Measurements from ENCODE around the gene OR6S1. TPM values are rescaled to one million over a fixed set of nuclear protein-coding genes. Genes with fewer than 3 reads are reported as not detected.

Gene OR6S1
- total RNA-seq, 2 experiments from 2014 or later: not detected

DNA sequence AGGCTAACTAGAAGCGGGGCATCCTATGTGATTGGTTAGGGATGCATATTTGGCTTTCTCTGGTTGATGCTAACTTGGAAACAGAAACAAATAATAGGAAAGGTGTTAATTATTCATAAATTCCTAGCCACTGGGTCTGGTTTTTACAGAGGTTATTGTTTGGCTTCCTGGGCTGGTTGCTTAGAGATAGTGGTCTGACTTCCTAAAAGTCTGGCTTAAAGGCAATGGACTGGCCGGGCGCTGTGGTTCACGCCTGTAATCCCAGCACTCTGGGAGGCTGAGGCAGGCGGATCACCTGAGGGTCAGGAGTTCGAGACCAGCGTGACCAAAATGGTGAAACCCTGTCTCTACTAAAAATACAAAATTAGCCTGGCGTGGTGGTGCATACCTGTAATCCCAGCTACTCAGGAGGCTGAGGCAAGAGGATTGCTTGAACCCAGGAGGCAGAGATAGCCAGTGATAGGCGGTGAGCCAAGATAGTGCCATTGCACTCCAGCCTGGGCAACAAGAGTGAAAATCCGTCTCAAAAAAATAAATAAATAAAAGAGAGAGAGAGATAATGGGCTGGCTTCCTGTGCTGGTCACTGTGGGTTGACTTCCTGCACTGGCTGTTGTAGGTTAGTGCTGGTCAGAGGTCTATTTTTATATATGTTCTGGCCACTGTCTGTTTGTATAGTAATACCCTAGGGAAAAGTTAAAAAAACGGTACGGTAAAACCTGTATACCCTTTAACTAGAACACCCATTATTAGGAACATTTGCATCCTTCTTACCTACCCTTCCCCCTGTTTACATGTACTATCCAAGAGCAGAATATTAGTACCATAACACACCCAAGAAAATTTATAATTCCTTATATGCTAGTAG is 24.1 kb downstream of the OR6S1 start:
- Mint-ChIP-seq H3K36me3 (ENCODE audit: low read depth) (no peaks in the 10 kb centered on the region), H3K4me3 (no peak overlapping the region), H3K9me3 (ENCODE audit: low read depth) (peaks cover 2% of the 10 kb centered on the region), H3K4me1 (peaks cover 8% of the 10 kb centered on the region), H3K27ac (no peak overlapping the region), H3K27me3 (peaks cover 4% of the 10 kb centered on the region)
- intact Hi-C loops (cut with DNase I, micrococcal nuclease): no loop called here
- ATAC-seq (no peak), DNase-seq (no peak)
- ChIA-PET CTCF (interaction anchor here (1.2 kb wide), 1 partner anchor 71 kb away, joined by 3 read pairs; the partner anchor contains the start of gene ANG), POLR2A (no interaction called here)

DNA sequence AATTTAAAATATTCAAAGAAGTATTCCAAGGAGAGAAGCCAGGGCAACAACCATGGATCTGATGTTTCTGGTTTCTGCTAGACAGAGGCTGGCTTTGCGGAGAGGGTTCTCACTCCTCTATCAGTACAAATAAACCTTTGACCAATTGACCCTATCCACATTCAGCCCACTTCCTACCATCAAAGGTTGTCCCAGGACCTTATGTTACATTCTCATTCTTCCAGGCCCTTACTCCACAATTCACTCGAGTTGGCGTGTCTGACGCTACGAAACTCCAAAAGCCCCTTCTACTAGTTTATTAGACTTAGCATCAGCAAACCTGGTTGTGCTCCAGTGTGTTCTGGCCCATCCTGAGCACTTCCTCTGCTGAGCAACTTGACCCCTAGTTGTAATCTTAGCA is 25.5 kb downstream of the OR6S1 start:
- CTCF ChIA-PET: interaction anchor here (0.7 kb wide), 1 partner anchor 286 kb away, joined by 4 read pairs; no protein-coding TSS in a partner anchor

GRCh38 chr14:20614038-20614840 is 27.3 kb downstream of the OR6S1 start:
- Mint-ChIP-seq H3K4me3 (no peak overlapping the region), H3K36me3 (ENCODE audit: low read depth) (no peaks in the 10 kb centered on the region), H3K27me3 (peaks cover 2% of the 10 kb centered on the region), H3K4me1 (peaks cover 8% of the 10 kb centered on the region), H3K9me3 (ENCODE audit: low read depth) (no peaks in the 10 kb centered on the region), H3K27ac (no peak overlapping the region)
- POLR2A ChIA-PET: interaction anchor here (0.7 to 1.8 kb wide), 6 partner anchors 12 to 271 kb away, joined by 3 to 8 read pairs (median 5); partner anchors contain the start of genes PARP2 and PNP
- DNase-seq: peak; percentile 42
- CTCF ChIA-PET: interaction anchor here (0.6 to 3.1 kb wide), 17 partner anchors 10 to 288 kb away, joined by 3 to 34 read pairs (median 4); partner anchors contain the start of genes ANG and RNASE4
- intact Hi-C loops (cut with DNase I, micrococcal nuclease): loop anchor here in 1 of 2 experiments (5.0 kb wide), 1 partner anchor 147 kb away; the partner anchor contains the start of gene PNP
- ATAC-seq: peak; percentile 6

More for the DNA sequence above, 25.5 kb downstream of the OR6S1 start:
- H3K4me3 Mint-ChIP-seq: no peak overlapping the region
- no peak for ATAC-seq
- POLR2A ChIA-PET: no interaction called here
- H3K9me3 Mint-ChIP-seq (ENCODE audit: low read depth): no peaks in the 10 kb centered on the region
- H3K27me3 Mint-ChIP-seq: peaks cover 2% of the 10 kb centered on the region
- no peak overlapping the region for H3K27ac Mint-ChIP-seq
- intact Hi-C loops (cut with DNase I, micrococcal nuclease): no loop called here
- no peak for DNase-seq
- H3K4me1 Mint-ChIP-seq: peaks cover 8% of the 10 kb centered on the region
- no peaks in the 10 kb centered on the region for H3K36me3 Mint-ChIP-seq (ENCODE audit: low read depth)

- CTCF ChIA-PET: interaction anchor here (0.6 to 3.1 kb wide), 22 partner anchors 10 to 358 kb away, joined by 3 to 34 read pairs (median 4); partner anchors contain the start of genes ANG, APEX1, PARP2 and RNASE4
- ATAC-seq: peak; percentile 87
- POLR2A ChIA-PET: interaction anchor here (0.7 to 1.8 kb wide), 7 partner anchors 13 to 270 kb away, joined by 3 to 8 read pairs (median 5); partner anchors contain the start of genes APEX1, PARP2 and PNP
These were observed 28.1 kb downstream of the OR6S1 start for GRCh38 chr14:20613094-20614037.

DNA sequence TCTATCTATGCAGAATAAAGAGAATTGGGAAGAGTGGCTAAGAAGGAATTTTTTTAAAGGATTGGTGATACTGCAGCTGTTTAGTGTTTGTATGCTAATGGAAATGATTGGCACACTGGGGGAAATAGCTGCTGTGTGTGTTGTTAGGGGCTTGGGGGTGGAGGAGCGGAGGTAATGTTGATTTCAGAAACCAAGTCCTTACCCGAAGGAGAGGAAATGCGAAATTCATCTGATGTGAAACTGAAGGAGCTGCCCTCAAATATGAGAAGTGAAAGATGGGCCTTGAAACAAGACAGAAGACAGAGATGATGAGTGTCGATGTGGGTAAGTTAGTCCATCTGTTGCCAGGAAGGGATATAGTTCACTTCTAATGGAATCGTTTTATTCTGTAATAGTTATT is 29.1 kb downstream of the OR6S1 start:
- ATAC-seq (no peak), DNase-seq (no peak)
- intact Hi-C loops (cut with DNase I, micrococcal nuclease): loop anchor here in 1 of 2 experiments (2.0 to 5.0 kb wide), 3 partner anchors 40 to 200 kb away; partner anchors contain the start of genes PNP and TEP1
- Mint-ChIP-seq H3K27me3 (no peaks in the 10 kb centered on the region), H3K4me1 (peaks cover 2% of the 10 kb centered on the region), H3K4me3 (no peak overlapping the region), H3K27ac (no peak overlapping the region), H3K36me3 (ENCODE audit: low read depth) (no peaks in the 10 kb centered on the region), H3K9me3 (ENCODE audit: low read depth) (no peaks in the 10 kb centered on the region)
- ChIA-PET CTCF (interaction anchor here (0.7 to 3.1 kb wide), 11 partner anchors 19 to 359 kb away, joined by 3 to 34 read pairs (median 5); partner anchors contain the start of genes APEX1, PARP2 and RNASE4), POLR2A (interaction anchor here (1.7 to 1.8 kb wide), 2 partner anchors 14 to 269 kb away, joined by 5 to 8 read pairs; partner anchors contain the start of gene PARP2)

More at GRCh38 chr14:20613094-20614037, 28.1 kb downstream of the OR6S1 start:
- peak; percentile 91 for DNase-seq
- Mint-ChIP-seq H3K4me3 (no peak overlapping the region), H3K9me3 (ENCODE audit: low read depth) (no peaks in the 10 kb centered on the region), H3K36me3 (ENCODE audit: low read depth) (no peaks in the 10 kb centered on the region), H3K27me3 (no peaks in the 10 kb centered on the region), H3K27ac (no peak overlapping the region), H3K4me1 (peaks cover 8% of the 10 kb centered on the region)
- intact Hi-C loops (cut with DNase I, micrococcal nuclease): loop anchor here (1.0 to 5.0 kb wide), 17 partner anchors 12 to 286 kb away; partner anchors contain the start of genes PARP2 (in 2 of the 2), PNP (in 2 of the 2), TEP1 (in 2 of the 2) and APEX1 (in 1 of the 2)

DNA sequence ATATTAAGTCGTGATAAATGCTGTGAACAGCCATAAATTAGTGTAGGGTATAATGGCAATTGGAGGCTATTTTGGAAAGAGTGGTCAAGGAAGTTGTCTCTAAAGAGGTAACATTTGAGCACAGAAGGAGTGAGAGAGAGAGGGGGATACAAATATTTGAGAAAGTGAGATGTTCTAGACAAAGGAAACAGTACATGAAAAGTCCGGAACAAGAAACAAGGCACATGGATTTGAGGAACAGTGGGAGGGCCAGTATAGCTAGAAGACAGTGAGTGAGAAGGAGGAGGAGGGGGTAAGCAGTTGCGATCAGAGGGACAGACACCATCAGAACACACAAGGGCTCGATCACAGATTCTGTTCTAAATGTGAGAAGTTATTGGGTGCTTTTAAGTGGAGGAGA is 30.2 kb downstream of the OR6S1 start:
- DNase-seq (no peak), ATAC-seq (no peak)
- no peak overlapping the region for H3K4me3 Mint-ChIP-seq
- H3K27me3 Mint-ChIP-seq: no peaks in the 10 kb centered on the region
- no peak overlapping the region for H3K27ac Mint-ChIP-seq
- ChIA-PET CTCF (interaction anchor here (0.9 to 5.0 kb wide), 6 partner anchors 52 to 304 kb away, joined by 4 to 61 read pairs (median 8); partner anchors contain the start of genes PARP2 and RNASE4), POLR2A (no interaction called here)
- peaks cover 5% of the 10 kb centered on the region for H3K4me1 Mint-ChIP-seq
- intact Hi-C loops (cut with DNase I, micrococcal nuclease): loop anchor here (2.0 to 5.0 kb wide), 2 partner anchors 144 to 210 kb away; partner anchors contain the start of gene PNP (in 1 of the 2)
- H3K9me3 Mint-ChIP-seq (ENCODE audit: low read depth): no peaks in the 10 kb centered on the region
- no peaks in the 10 kb centered on the region for H3K36me3 Mint-ChIP-seq (ENCODE audit: low read depth)

DNA sequence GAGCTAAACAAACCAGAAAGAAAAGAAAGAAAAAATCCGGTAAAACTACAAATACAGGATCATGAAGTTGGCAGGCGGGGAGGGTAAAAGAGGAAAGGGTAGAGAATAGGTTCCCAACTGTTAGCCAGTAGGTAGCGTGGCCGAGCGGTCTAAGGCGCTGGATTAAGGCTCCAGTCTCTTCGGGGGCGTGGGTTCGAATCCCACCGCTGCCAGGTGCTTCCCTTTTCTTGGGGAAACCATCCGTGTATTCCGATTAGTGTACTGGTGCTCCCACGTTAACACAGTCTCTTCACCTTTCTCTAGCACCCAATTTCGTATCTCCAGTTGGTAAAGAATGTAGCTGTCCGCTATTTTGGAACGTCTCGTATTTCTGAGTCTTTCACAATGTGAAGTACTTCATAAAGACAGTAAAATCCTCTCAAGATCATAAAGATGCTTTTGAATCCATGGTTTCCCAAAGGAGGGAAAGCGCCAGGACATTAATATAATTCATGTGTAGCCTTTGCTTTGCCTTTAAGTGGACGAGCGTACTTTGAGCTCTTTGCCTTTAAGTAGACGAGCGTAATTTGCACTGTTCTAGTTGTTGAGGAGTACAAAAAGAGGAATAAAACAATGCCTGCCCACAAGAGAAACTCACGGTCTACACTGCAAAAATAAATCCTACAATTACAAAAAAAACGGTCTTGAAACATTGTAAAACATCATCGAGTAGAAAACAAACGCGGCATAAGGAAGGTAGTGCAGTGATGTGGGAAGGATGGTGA is 31.3 kb downstream of the OR6S1 start:
- peaks cover 3% of the 10 kb centered on the region for H3K4me1 Mint-ChIP-seq
- H3K27me3 Mint-ChIP-seq: no peaks in the 10 kb centered on the region
- ChIA-PET POLR2A (interaction anchor here (0.7 to 1.0 kb wide), 2 partner anchors 121 to 209 kb away, joined by 3 to 4 read pairs; no protein-coding TSS in a partner anchor), CTCF (interaction anchor here (0.6 to 5.0 kb wide), 24 partner anchors 12 to 304 kb away, joined by 3 to 61 read pairs (median 5); partner anchors contain the start of genes APEX1, OSGEP, PARP2 and PNP)
- ATAC-seq: peak; percentile 24
- no peak overlapping the region for H3K4me3 Mint-ChIP-seq
- H3K36me3 Mint-ChIP-seq (ENCODE audit: low read depth): no peaks in the 10 kb centered on the region
- intact Hi-C loops (cut with DNase I, micrococcal nuclease): loop anchor here (1.0 to 5.0 kb wide), 3 partner anchors 143 to 305 kb away; partner anchors contain the start of genes PNP (in 1 of the 2) and TTC5 (in 1 of the 2)
- no peak overlapping the region for H3K27ac Mint-ChIP-seq
- no peaks in the 10 kb centered on the region for H3K9me3 Mint-ChIP-seq (ENCODE audit: low read depth)
- DNase-seq: peak; percentile 88

GRCh38 chr14:20609215-20610001 is 32.1 kb downstream of the OR6S1 start:
- H3K4me1 Mint-ChIP-seq: peaks cover 3% of the 10 kb centered on the region
- DNase-seq: peak; percentile 71
- ChIA-PET POLR2A (interaction anchor here (0.7 to 1.0 kb wide), 2 partner anchors 120 to 208 kb away, joined by 3 to 4 read pairs; no protein-coding TSS in a partner anchor), CTCF (interaction anchor here (0.7 to 5.0 kb wide), 37 partner anchors 10 to 380 kb away, joined by 3 to 61 read pairs (median 4); partner anchors contain the start of genes APEX1, OSGEP, PARP2 and PNP)
- no peak overlapping the region for H3K27ac Mint-ChIP-seq
- H3K9me3 Mint-ChIP-seq (ENCODE audit: low read depth): no peaks in the 10 kb centered on the region
- peak; percentile 4 for ATAC-seq
- no peaks in the 10 kb centered on the region for H3K27me3 Mint-ChIP-seq
- H3K4me3 Mint-ChIP-seq: no peak overlapping the region
- intact Hi-C loops (cut with DNase I, micrococcal nuclease): loop anchor here (1.0 to 5.0 kb wide), 9 partner anchors 73 to 304 kb away; partner anchors contain the start of genes OSGEP (in 1 of the 2), PNP (in 1 of the 2) and TTC5 (in 1 of the 2)
- no peaks in the 10 kb centered on the region for H3K36me3 Mint-ChIP-seq (ENCODE audit: low read depth)
